Loucy (cell line): ENCODE data around the gene F12.
A peak's percentile ranks its signal among the peaks of the same experiment; 100 is the strongest.

Experiments
- H2AFZ ChIP-seq: fragments of 200-600 bp; sonication (generic); 2 replicates; pipeline ENCODE4 v1.6.0; 2016; ENCODE audit warnings: antibody characterized with exemption, mild to moderate bottlenecking, low read length, moderate library complexity
- H3F3A ChIP-seq: fragments of 200-600 bp; 2 replicates; pipeline ENCODE4 v1.6.0; 2016; ENCODE audit warnings: antibody characterized with exemption, low read depth, mild to moderate bottlenecking
- H3K27me3 ChIP-seq: fragments of 200-600 bp; sonication (generic); 2 replicates; pipeline ENCODE4 v1.6.1; 2014; ENCODE audit warnings: low read length, mild to moderate bottlenecking; ENCODE audit not compliant: insufficient read depth, poor library complexity, severe bottlenecking
- H3K36me3 ChIP-seq: fragments of 200-600 bp; sonication (generic); 2 replicates; pipeline ENCODE4 v1.6.1; 2016; ENCODE audit warnings: low read length; ENCODE audit not compliant: insufficient read depth
- H3K4me1 ChIP-seq: fragments of 200-600 bp; sonication (generic); 2 replicates; pipeline ENCODE4 v1.5.1; 2014; ENCODE audit warnings: low read length, mild to moderate bottlenecking; ENCODE audit not compliant: insufficient read depth, poor library complexity, severe bottlenecking
- H3K4me2 ChIP-seq: fragments of 200-600 bp; sonication (generic); 2 replicates; pipeline ENCODE4 v1.6.0; 2014; ENCODE audit warnings: antibody characterized with exemption, low read length, low read depth, mild to moderate bottlenecking; ENCODE audit not compliant: poor library complexity, severe bottlenecking
- H3K4me3 ChIP-seq: fragments of 200-600 bp; sonication (generic); 2 replicates; pipeline ENCODE4 v1.5.1; 2014; ENCODE audit warnings: low read length, mild to moderate bottlenecking, mixed read lengths; ENCODE audit not compliant: poor library complexity, severe bottlenecking
- H3K79me2 ChIP-seq: fragments of 200-600 bp; sonication (generic); 2 replicates; pipeline ENCODE4 v1.6.1; 2014; ENCODE audit warnings: low read length; ENCODE audit not compliant: insufficient read depth
- H3K9ac ChIP-seq: fragments of 200-600 bp; sonication (generic); 2 replicates; pipeline ENCODE4 v1.6.0; 2014; ENCODE audit warnings: mild to moderate bottlenecking, low read depth, low read length, moderate library complexity; ENCODE audit not compliant: poor library complexity, severe bottlenecking
- H3K9me2 ChIP-seq: fragments of 200-600 bp; sonication (generic); replicated peaks from 2 replicates; pipeline ENCODE4 v1.6.1; 2016; ENCODE audit warnings: low read depth, low read length, mixed read lengths
- H3K9me3 ChIP-seq: fragments of 200-600 bp; sonication (generic); 2 replicates; pipeline ENCODE4 v1.6.1; 2014; ENCODE audit warnings: mild to moderate bottlenecking, antibody characterized with exemption, low read length, low read depth; ENCODE audit not compliant: insufficient read depth
- H4K20me1 ChIP-seq: fragments of 200-600 bp; sonication (generic); 2 replicates; pipeline ENCODE4 v1.6.0; 2014; ENCODE audit warnings: antibody characterized with exemption, low read length, mild to moderate bottlenecking; ENCODE audit not compliant: insufficient read depth, poor library complexity, severe bottlenecking
- EZH2phosphoT487 ChIP-seq: fragments of 200-600 bp; IDR thresholded peaks from 2 replicates; pipeline ENCODE4 v1.6.1; 2018; ENCODE audit warnings: antibody characterized with exemption, mild to moderate bottlenecking, moderate library complexity, borderline replicate concordance
- TF ChIP-seq, protein P1 (sequence below): fragments of 200-600 bp; sonication (generic); conservative IDR thresholded peaks from 2 replicates; pipeline ENCODE4 v1.5.1; 2014; ENCODE audit warnings: mild to moderate bottlenecking, antibody characterized with exemption, low read length

The F12 gene

GRCh38 chr5:177433658-177434217 lies 24.4 kb upstream of the F12 start:
- TF ChIP-seq, protein P1, sequence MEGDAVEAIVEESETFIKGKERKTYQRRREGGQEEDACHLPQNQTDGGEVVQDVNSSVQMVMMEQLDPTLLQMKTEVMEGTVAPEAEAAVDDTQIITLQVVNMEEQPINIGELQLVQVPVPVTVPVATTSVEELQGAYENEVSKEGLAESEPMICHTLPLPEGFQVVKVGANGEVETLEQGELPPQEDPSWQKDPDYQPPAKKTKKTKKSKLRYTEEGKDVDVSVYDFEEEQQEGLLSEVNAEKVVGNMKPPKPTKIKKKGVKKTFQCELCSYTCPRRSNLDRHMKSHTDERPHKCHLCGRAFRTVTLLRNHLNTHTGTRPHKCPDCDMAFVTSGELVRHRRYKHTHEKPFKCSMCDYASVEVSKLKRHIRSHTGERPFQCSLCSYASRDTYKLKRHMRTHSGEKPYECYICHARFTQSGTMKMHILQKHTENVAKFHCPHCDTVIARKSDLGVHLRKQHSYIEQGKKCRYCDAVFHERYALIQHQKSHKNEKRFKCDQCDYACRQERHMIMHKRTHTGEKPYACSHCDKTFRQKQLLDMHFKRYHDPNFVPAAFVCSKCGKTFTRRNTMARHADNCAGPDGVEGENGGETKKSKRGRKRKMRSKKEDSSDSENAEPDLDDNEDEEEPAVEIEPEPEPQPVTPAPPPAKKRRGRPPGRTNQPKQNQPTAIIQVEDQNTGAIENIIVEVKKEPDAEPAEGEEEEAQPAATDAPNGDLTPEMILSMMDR: no peak
- no peak for TF ChIP-seq EZH2phosphoT487
- Histone ChIP-seq H4K20me1 (peaks cover 10% of the 10 kb centered on the region), H3K9me2 (no peaks in the 10 kb centered on the region), H3F3A (no peaks in the 10 kb centered on the region), H2AFZ (no peak overlapping the region), H3K4me3 (no peak overlapping the region), H3K9me3 (no peaks in the 10 kb centered on the region), H3K9ac (no peak overlapping the region), H3K27me3 (no peaks in the 10 kb centered on the region), H3K36me3 (peaks cover 36% of the 10 kb centered on the region; the same call in 1 of the 2 replicates), H3K79me2 (peaks cover 42% of the 10 kb centered on the region), H3K4me1 (peaks cover 38% of the 10 kb centered on the region), H3K4me2 (no peak overlapping the region)

DNA sequence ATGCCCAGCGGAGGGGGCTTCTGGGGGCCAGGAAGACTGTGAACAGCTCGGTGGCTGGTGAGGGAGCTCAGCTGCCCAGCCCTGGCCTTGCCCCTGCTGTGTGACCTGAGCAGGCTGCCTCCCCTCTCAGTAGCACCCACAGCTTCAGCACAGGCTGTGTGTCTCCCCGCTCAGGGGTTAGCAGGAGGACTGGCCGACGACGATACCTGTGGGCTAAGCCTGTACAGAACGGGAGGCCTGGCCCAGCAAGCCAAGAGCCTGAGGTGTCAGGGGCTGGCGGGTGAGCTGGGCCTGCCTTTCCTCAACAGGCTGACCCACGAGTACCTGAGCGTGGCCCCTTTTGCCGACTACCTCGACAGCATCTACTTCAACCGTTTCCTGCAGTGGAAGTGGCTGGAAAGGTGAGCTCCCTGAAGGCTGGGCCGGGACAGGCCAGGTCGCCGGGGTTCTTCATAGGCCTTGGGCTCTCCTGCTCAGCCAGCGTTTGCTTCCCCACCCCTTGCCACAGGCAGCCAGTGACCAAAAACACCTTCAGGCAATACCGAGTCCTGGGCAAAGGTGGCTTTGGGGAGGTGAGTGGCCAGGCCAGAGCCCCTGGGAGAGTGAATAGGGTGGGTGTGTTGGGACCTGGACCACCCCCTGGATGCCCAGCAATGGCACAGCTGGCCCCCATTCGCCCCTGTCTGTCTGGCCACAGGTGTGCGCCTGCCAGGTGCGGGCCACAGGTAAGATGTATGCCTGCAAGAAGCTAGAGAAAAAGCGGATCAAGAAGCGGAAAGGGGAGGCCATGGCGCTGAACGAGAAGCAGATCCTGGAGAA lies 23.7 kb upstream of the F12 start:
- no peaks in the 10 kb centered on the region for H3K27me3 ChIP-seq
- H3F3A ChIP-seq: no peaks in the 10 kb centered on the region
- H3K9me2 ChIP-seq: no peaks in the 10 kb centered on the region
- H3K9ac ChIP-seq: peak overlapping the region; percentile 65
- peaks cover 49% of the 10 kb centered on the region for H3K79me2 ChIP-seq
- no peak overlapping the region for H2AFZ ChIP-seq
- H4K20me1 ChIP-seq: peaks cover 16% of the 10 kb centered on the region
- TF ChIP-seq EZH2phosphoT487: no peak
- TF ChIP-seq, protein P1: no peak
- no peak overlapping the region for H3K4me3 ChIP-seq
- H3K4me1 ChIP-seq: peaks cover 40% of the 10 kb centered on the region
- H3K9me3 ChIP-seq: no peaks in the 10 kb centered on the region
- peaks cover 36% of the 10 kb centered on the region; the same call in 1 of the 2 replicates for H3K36me3 ChIP-seq
- peak overlapping the region; percentile 99 for H3K4me2 ChIP-seq

DNA sequence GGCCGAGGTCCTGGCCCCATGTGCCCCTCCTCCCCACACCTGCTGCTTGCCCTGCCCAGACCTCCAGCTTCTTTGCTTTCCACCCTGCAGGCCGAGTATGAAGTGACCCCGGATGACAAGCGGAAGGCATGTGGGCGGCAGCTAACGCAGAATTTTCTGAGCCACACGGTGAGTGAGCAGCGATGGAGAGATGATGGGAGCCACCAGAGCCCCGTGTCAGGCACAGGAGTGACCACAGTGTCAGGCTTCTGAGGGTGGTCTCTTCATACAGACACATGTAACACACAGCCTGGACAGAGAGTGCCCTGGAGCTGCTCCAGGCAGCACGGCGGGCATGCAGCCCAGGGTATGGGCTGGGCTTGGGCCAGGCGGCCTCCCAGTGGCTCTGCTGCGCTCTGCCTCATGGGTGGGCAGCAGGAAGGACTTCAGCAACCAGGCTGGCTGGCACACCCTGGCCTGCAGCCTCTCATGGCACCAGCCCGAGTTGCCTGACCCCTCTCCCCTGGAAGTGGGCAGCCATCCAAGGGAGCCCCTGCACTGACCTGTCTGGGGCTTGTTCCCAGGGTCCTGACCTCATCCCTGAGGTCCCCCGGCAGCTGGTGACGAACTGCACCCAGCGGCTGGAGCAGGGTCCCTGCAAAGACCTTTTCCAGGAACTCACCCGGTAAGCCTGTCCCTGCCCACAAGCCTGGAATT lies 22.9 kb upstream of the F12 start:
- peak overlapping the region; percentile 99 for H3K4me2 ChIP-seq
- peak overlapping the region; percentile 65 for H3K9ac ChIP-seq
- peaks cover 56% of the 10 kb centered on the region for H3K79me2 ChIP-seq
- peaks cover 36% of the 10 kb centered on the region; the same call in 1 of the 2 replicates for H3K36me3 ChIP-seq
- peak overlapping the region; percentile 95 for H3K4me3 ChIP-seq
- TF ChIP-seq, protein P1: no peak
- no peak for TF ChIP-seq EZH2phosphoT487
- H3K9me2 ChIP-seq: no peaks in the 10 kb centered on the region
- no peak overlapping the region for H2AFZ ChIP-seq
- peaks cover 16% of the 10 kb centered on the region for H4K20me1 ChIP-seq
- peaks cover 46% of the 10 kb centered on the region for H3K4me1 ChIP-seq
- H3F3A ChIP-seq: no peaks in the 10 kb centered on the region
- no peaks in the 10 kb centered on the region for H3K27me3 ChIP-seq
- no peaks in the 10 kb centered on the region for H3K9me3 ChIP-seq
